CD4-positive, alpha-beta T cell treated with Interleukin-15 for 4 hours (primary cell): Measurements from ENCODE around the gene THSD7A.
"Not testable (repeated sequence)": the region's sequence is repeated elsewhere in the genome, so short reads cannot be mapped to it uniquely, and the experiment has no call there.

Experiments used
- DNase-seq: peaks from one replicate; pipeline ENCODE4 v3.0.0-alpha.2; 2020; ENCODE audit warnings: low spot score

The THSD7A gene

GRCh38 chr7:11457419-11457818 is 374.6 kb downstream of the THSD7A start:
- no peak for DNase-seq

- DNase-seq: no peak
Observed at GRCh38 chr7:11456574-11456973, 375.4 kb downstream of the THSD7A start.

DNA sequence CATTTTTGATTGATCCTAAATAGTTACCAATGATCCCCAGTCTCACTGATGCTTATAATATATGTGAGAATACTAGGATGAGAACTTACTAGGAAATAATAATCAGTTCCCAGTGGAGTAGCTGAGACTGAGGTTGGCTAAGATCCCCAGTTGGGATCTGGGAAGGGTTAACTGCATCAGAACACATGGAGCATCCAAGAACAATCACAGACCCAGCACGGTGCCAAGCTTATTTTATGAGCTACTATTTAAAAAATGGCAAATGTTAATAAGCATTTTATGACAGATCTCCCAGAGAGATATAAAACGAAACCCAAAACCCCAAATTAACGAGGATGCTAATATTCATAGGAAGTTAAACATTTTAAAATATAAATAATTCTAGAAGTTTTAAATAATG is 379.5 kb downstream of the THSD7A start:
- DNase-seq: no peak

GRCh38 chr7:11450281-11450680 is 381.7 kb downstream of the THSD7A start:
- DNase-seq: no peak

DNA sequence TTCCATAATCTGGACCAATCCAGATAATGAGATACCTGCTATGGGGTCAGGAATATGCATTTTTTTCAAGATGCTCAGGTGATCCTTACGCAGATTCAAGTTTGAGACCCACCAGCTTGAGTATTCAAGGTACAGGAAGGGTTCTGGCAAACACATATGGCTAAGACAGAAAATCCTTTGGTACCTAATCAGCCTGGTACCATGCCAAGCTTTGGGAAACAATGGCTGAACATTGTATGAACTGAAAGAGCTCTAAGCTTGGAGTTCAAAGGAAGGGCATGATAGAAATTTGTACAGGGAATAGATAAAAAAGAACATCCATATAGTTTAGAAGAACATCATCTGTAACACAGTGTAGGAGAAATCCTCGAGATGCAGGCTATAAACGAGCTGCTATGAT is 382.7 kb downstream of the THSD7A start:
- no peak for DNase-seq

DNA sequence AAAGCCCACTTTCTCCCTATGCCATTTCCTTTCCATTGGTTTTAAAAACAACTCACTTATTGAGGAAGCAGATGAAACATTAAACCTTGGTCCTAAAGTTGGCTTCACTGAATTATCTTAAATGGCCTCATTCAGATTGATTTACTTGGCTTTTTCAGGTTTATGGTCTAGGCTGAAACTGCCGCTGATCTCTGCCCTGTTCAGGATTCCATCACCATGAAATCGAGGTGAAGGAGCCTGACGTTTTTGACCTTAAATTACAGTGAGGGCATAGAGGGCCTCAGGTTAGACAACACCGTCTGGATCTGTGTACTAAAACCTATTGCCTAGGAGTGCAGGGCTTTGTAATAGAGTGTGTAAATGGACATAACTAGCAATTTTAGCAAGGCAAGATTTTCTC is 383.7 kb downstream of the THSD7A start:
- no peak for DNase-seq

DNA sequence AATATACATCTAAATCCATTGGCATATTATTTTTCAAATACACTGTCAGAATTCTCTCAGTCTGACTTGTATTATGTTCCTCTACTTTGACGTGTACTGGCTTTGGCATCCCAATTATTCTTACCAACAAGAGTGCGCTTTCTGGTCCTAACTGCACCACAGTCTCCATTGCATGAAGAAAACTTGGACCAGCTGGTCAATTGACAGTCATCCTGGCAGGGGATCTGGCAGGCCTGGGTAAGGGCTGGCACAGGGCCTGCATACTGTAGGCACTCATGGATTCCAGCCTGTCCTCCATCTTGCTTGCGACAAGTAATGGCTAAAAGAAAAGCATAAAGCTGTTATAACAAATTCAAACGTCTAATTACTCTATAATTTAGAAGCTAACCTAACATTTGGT is 384.9 kb downstream of the THSD7A start:
- no peak for DNase-seq

DNA sequence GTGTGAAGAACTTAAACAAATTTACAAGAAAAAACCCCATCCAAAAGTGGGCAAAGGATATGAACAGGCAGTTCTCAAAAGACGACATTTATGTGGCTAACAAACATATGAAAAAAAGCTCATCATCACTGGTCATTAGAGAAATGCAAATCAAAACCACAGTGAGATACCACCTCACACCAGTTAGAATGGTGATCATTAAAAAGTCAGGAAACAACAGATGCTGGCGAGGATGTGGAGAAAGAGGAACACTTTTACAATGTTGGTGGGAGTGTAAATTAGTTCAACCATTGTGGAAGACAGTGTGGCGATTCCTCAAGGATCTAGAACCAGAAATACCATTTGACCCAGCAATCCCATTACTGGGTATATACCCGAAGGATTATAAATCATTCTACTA is 388.1 kb downstream of the THSD7A start:
- not testable (repeated sequence) for DNase-seq

- no peak for DNase-seq
Observed at GRCh38 chr7:11437994-11438393, 394.0 kb downstream of the THSD7A start.

DNA sequence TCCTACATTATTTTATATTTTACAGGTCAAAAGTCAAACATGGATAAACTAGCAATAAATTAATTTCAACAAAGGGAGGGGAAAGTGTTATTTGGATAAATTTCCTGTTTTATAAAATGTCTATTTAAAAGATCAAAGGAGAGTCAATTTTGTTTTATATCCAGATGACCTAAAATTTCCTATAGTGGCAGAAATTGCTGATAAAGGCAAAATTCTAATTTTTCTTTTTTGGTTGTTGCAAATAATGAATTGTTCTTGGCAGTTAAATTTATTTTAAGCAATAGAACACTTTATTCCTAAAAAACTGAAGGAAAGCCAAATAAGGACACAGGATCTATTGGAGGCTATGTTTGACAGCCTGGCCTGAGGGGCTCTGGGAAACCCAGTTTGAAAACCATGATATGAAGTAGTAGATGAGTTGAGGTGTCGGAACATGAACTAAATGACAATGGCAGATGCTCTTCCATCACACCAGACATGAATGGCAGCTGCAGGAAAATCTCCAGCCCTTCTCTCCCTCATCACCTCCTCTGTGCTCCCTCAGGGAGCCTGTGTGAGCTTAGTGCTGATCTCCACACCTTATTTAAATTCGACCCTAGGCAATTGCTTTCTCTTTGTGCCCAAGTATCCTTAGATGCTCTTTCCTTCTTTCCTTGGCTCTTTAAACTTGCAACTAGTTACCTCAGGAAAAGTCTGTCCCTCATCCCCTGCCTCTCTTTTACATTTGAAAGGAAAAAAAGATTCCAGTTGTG is 395.0 kb downstream of the THSD7A start:
- no peak for DNase-seq

GRCh38 chr7:11436316-11436715 is 395.7 kb downstream of the THSD7A start:
- no peak for DNase-seq

GRCh38 chr7:11434366-11434765 is 397.6 kb downstream of the THSD7A start:
- no peak for DNase-seq

DNA sequence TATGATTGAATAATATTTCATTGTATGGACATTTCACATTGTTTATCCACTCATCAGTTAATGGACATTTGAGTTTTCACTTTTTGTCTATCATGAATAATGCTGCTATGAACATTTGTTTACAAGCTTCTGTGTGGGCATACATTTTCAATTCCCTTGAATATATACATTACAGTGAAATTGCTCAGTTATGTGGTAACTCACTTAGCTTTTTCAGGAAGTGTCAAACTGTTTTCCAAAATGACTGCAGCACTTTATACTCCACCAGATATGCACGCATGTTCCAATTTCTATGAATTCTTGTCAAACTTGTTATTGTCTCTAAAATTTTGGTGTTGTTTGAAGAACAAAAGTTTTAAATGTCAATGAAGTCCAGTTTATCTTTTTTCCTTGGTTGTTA is 401.2 kb downstream of the THSD7A start:
- DNase-seq: no peak

DNA sequence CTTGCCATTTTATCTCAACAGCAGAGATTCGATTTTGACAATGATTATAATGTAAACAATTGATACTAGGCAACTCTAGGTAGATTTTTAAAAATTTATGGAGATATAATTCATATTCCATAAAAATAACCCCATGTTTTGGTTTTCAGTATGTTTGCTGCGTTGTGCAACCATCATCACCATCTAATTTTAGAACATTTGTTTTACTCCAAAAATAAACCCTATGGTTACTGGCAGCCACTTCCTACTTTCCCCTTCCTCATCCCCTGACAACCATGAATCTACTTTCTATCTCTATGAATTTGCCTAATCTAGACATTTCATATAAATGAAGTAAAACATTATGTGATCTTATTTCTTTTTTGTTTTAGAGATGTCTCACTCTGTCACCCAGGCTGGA is 401.9 kb downstream of the THSD7A start:
- DNase-seq: no peak

DNA sequence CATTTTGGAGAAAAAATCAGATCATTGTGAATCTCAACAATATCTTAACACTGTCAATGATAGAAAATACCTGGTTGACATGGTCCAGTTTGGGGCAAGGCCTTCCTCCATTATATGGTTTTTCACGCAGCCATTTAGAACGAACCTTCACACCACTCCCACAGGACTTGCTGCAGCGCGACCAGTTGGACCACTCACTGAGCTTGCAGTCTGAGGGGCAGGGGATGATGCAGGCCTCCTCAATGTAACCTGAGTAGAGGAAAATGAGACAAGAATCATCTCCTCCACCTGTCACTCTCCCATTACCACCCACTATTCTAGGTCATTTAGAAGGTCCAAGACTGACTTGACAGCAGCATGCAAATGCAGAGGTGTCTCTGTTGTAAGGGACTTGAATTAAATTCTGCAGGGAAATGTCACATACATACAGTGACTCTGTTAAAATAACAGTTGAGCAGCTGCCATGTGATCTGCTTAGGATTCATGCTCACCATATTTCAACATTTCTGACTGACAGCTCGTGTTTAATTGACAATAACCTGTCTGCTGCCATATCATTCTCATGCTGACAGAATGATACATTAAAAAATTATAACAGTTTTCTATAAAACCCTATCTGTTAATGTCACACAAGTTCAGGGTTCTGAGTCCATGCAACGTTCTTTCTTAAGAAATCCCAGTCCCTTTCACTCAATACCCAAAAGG is 403.0 kb downstream of the THSD7A start:
- DNase-seq: no peak

DNA sequence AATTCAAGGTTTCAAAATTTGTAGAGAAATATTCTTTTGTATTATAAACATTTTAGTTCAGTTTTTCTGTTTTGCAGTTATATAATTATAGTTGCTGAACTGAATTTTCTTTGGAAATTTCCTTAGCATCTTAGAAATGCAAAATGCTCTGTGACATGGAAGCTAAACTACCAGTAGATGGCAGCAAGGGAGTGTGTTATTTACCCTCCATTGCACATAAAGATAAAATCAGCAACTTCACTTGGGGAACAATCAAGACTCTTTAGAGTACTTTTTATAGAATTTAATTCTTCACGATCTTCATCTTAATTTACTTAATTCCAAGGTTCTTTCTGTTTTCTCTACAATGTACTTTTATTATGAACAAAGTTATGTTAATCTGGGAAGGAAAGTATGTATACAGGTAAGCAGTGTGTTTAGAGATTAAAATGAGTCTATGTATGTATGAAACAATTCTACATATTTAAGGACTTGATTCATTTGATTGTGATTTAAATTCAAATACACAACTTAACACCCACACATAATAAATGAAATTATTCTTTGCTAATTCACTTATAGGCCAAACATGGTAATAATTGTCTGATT is 404.2 kb downstream of the THSD7A start:
- no peak for DNase-seq

GRCh38 chr7:11424006-11424405 is 408.0 kb downstream of the THSD7A start:
- no peak for DNase-seq

- DNase-seq: no peak
Observed at GRCh38 chr7:11420049-11420448, 411.9 kb downstream of the THSD7A start.

GRCh38 chr7:11416641-11417458 is 415.1 kb downstream of the THSD7A start:
- no peak for DNase-seq

- no peak for DNase-seq
Observed at GRCh38 chr7:11415101-11415500, 416.9 kb downstream of the THSD7A start.

- no peak for DNase-seq
Observed at GRCh38 chr7:11413901-11414300, 418.1 kb downstream of the THSD7A start.

DNA sequence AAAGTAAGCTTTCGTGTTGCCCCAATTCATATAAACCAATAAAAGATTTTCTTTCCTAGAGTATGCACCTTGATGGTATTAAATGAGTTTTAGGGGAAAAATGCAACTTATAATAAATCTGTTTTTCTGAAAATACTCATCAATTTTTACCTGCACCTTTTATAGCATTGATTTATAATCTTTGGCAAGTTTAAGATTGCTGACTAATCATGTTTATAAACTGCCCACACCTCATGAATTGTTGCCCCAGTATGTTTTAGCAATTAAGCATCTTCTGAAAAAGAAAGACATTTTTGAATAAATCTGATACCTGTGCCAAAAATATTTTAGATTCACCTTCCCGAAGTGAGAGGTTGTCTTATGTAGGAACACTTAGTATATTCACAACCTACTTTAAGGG is 420.0 kb downstream of the THSD7A start:
- DNase-seq: no peak
